GM12878 (cell line): ENCODE data around the gene CAMTA1. TPM values are rescaled to one million over a fixed set of nuclear protein-coding genes. Genes with fewer than 3 reads are reported as not detected.

Experiments
- ATAC-seq: fragments of 200-7000 bp; cut with Tn5 transposase; 3 replicates; pipeline ENCODE4 v1.9.1; 2020; ENCODE audit warnings: mild to moderate bottlenecking, moderate library complexity
- BruUV-seq: library from RNA; stranded (reverse); fragments of 400-500 nt; replicated peaks from 2 replicates; lab custom pipeline; 2021; lab: Mats Ljungman, UMichigan
- CTCF ChIA-PET: fragments of 300-600 bp; sonication (Branson Sonifier 250); formaldehyde crosslinking; extraction: SDS; loops from one replicate; lab custom pipeline; 2021; ENCODE audit warnings: inconsistent platforms; lab: Yijun Ruan, JAX
- POLR2A ChIA-PET: fragments of 350-600 bp; formaldehyde crosslinking; extraction: SDS; loops from one replicate; lab custom pipeline; 2021; ENCODE audit warnings: inconsistent platforms; lab: Charles Lee
- RAD21 ChIA-PET: fragments of 300-600 bp; sonication (Branson Sonifier 250); formaldehyde crosslinking; loops from one replicate; lab custom pipeline; 2023; ENCODE audit warnings: antibody characterized with exemption; ENCODE audit not compliant: unreplicated experiment; lab: Charles Lee
- SMC1A ChIA-PET: fragments of 300-600 bp; sonication (Branson Sonifier 250); formaldehyde crosslinking; loops from one replicate; lab custom pipeline; 2023; ENCODE audit not compliant: unreplicated experiment, uncharacterized antibody; lab: Charles Lee
- DNase-seq: peaks from one replicate; pipeline ENCODE4 v3.0.0-alpha.2; 2011; ENCODE audit warnings: low read depth, low spot score
- FAIRE-seq: peaks from 3 replicates; lab custom pipeline; 2011; peaks lifted over from hg19 to GRCh38; lab: Jason Lieb, UNC
- H2AFZ ChIP-seq: 2 replicates; pipeline ENCODE4 v1.6.0; 2011; ENCODE audit warnings: low read depth, low read length, control low read depth; ENCODE audit not compliant: control insufficient read depth
- H3K27ac ChIP-seq: 2 replicates; pipeline ENCODE4 v1.5.1; 2011; ENCODE audit warnings: control low read depth; ENCODE audit not compliant: control insufficient read depth, insufficient read depth
- H3K27me3 ChIP-seq, 2 experiments: replicated peaks in 1 of 2; 2 replicates each; pipeline versions ENCODE4 v1.6.0 to v1.6.1; 2011; ENCODE audit warnings: low read length in 1 of 2; ENCODE audit not compliant: control insufficient read depth in 2 of 2, insufficient read depth in 2 of 2
- H3K36me3 ChIP-seq, 2 experiments: 2 replicates each; pipeline ENCODE4 v1.5.1; 2011; ENCODE audit warnings: low read length in 1 of 2; ENCODE audit not compliant: control insufficient read depth in 2 of 2, insufficient read depth in 2 of 2
- H3K4me1 ChIP-seq: 2 replicates; pipeline ENCODE4 v1.6.1; 2011; ENCODE audit warnings: mild to moderate bottlenecking, low read length, moderate library complexity, mixed read lengths; ENCODE audit not compliant: control insufficient read depth, insufficient read depth
- H3K4me2 ChIP-seq: 2 replicates; pipeline ENCODE4 v1.6.0; 2011; ENCODE audit warnings: control low read depth; ENCODE audit not compliant: control insufficient read depth, insufficient read depth
- H3K4me3 ChIP-seq: fragments of 200-600 bp; sonication (generic); 2 replicates; pipeline ENCODE4 v1.5.1; 2016
- H3K79me2 ChIP-seq: 2 replicates; pipeline ENCODE4 v1.6.0; 2011; ENCODE audit warnings: low read length; ENCODE audit not compliant: control insufficient read depth, insufficient read depth
- H3K9ac ChIP-seq: 2 replicates; pipeline ENCODE4 v1.8.0; 2011; ENCODE audit warnings: low read length, control low read depth, mixed read lengths; ENCODE audit not compliant: control insufficient read depth, insufficient read depth
- H3K9me3 ChIP-seq: replicated peaks from 3 replicates; pipeline ENCODE4 v1.5.1; 2011; ENCODE audit warnings: mild to moderate bottlenecking, low read length; ENCODE audit not compliant: control insufficient read depth, insufficient read depth
- H4K20me1 ChIP-seq: 2 replicates; pipeline ENCODE4 v1.6.0; 2011; ENCODE audit not compliant: control insufficient read depth, insufficient read depth
- ASH2L ChIP-seq: fragments of 300-600, 200-600 bp; sonication (generic); IDR thresholded peaks from 2 replicates; pipeline ENCODE4 v1.6.1; 2017; ENCODE audit warnings: low read depth, mild to moderate bottlenecking, borderline replicate concordance
- BHLHE40 ChIP-seq, 2 experiments: fragments of 450-650 bp in 1 of 2; IDR thresholded peaks; 2 replicates each; pipeline ENCODE4 v1.6.1; 2011 to 2017; ENCODE audit warnings: low read depth in 2 of 2, borderline replicate concordance in 1 of 2, improper control_type of control experiment in 1 of 2, low read length in 1 of 2, mild to moderate bottlenecking in 1 of 2
- BMI1 ChIP-seq: fragments of 450-650 bp; IDR thresholded peaks from 2 replicates; pipeline ENCODE4 v1.6.1; 2016; ENCODE audit warnings: mild to moderate bottlenecking, moderate library complexity, borderline replicate concordance
- E2F8 ChIP-seq: fragments of 450-650 bp; IDR thresholded peaks from 2 replicates; pipeline ENCODE4 v1.6.1; 2018; ENCODE audit warnings: mild to moderate bottlenecking, low read depth, moderate library complexity; ENCODE audit not compliant: partially characterized antibody
- IRF3 ChIP-seq: fragments of 450-650 bp; IDR thresholded peaks from 2 replicates; pipeline ENCODE4 v1.6.1; 2014; ENCODE audit warnings: mild to moderate bottlenecking
- LARP7 ChIP-seq: fragments of 450-650 bp; IDR thresholded peaks from 2 replicates; pipeline ENCODE4 v1.6.1; 2017; ENCODE audit warnings: mild to moderate bottlenecking
- MYB ChIP-seq: fragments of 150-350 bp; IDR thresholded peaks from 2 replicates; pipeline ENCODE4 v1.6.1; 2014; ENCODE audit warnings: mild to moderate bottlenecking, low read depth, low read length, borderline replicate concordance
- NFYB ChIP-seq: IDR thresholded peaks from 2 replicates; pipeline ENCODE4 v1.6.1; 2011; ENCODE audit warnings: low read depth, mild to moderate bottlenecking, low read length, improper control_type of control experiment, moderate library complexity; ENCODE audit not compliant: insufficient read depth
- NRF1 ChIP-seq: conservative IDR thresholded peaks from 2 replicates; pipeline ENCODE4 v1.6.1; 2011; ENCODE audit warnings: mild to moderate bottlenecking, low read depth, low read length, improper control_type of control experiment
- PAX5 ChIP-seq: IDR thresholded peaks from 2 replicates; pipeline ENCODE4 v1.6.1; 2011; ENCODE audit warnings: low read depth, low read length, borderline replicate concordance
- PBX3 ChIP-seq: IDR thresholded peaks from 2 replicates; pipeline ENCODE4 v1.6.1; 2011; ENCODE audit warnings: mild to moderate bottlenecking, low read depth, low read length, moderate library complexity; ENCODE audit not compliant: insufficient replicate concordance
- POU2F2 ChIP-seq: IDR thresholded peaks from 3 replicates; pipeline ENCODE4 v1.6.1; 2011; ENCODE audit warnings: low read depth, mild to moderate bottlenecking, low read length, borderline replicate concordance
- REST ChIP-seq: IDR thresholded peaks from 2 replicates; pipeline ENCODE4 v1.6.1; 2012; ENCODE audit warnings: mild to moderate bottlenecking, low read depth, low read length
- SIX5 ChIP-seq: IDR thresholded peaks from 2 replicates; pipeline ENCODE4 v1.6.1; 2011; ENCODE audit warnings: mild to moderate bottlenecking, low read depth, low read length, moderate library complexity; ENCODE audit not compliant: severe bottlenecking
- SRF ChIP-seq, 2 experiments: IDR thresholded peaks; 2 replicates each; pipeline ENCODE4 v1.6.1; 2011; ENCODE audit warnings: low read depth in 2 of 2, low read length in 2 of 2, mild to moderate bottlenecking in 1 of 2, moderate library complexity in 1 of 2
- TCF12 ChIP-seq: IDR thresholded peaks from 2 replicates; pipeline ENCODE4 v1.6.1; 2011; ENCODE audit warnings: low read depth, mild to moderate bottlenecking, low read length
- ZNF384 ChIP-seq: IDR thresholded peaks from 2 replicates; pipeline ENCODE4 v1.6.1; 2012; ENCODE audit warnings: low read depth, mild to moderate bottlenecking, low read length, improper control_type of control experiment, borderline replicate concordance
- WGBS: methylation state at CpG from one replicate; pipeline ENCODE4 v1.1.6; 2016; ENCODE audit warnings: low lambda C conversion rate; ENCODE audit not compliant: insufficient replicate concordance, insufficient coverage; ENCODE audit errors: missing lambda C conversion rate; 5-methylcytosine and 5-hydroxymethylcytosine counted together
- in situ Hi-C: fragments of 300-500 bp; cut with MboI; formaldehyde crosslinking; loops from 9 replicates; pipeline ENCODE4 v1.14.3; 2018; ENCODE audit warnings: mixed read lengths
- intact Hi-C: fragments of 100-400 bp; cut with micrococcal nuclease; formaldehyde crosslinking; loops from one replicate; pipeline ENCODE4 v1.14.2; 2022; ENCODE audit not compliant: unreplicated experiment
- polyA plus RNA-seq, 11 experiments: library from polyadenylated mRNA; depleted of rRNA in 4 of 11; unstranded in 6 of 11; stranded (reverse) in 5 of 11; fragments of >200 nt; fragmentation: Nextera tagmentation in 4 of 11; fragmentation: Illumina TruSeq in 1 of 11; extraction: Ambion mirVana in 4 of 11; extraction: Trizol in 1 of 11; gene quantifications; 1 replicate in 1 of 11; 2 replicates in 10 of 11; pipeline versions ENCODE4 v1.2.1 to v1.2.3, GENCODE V29; 2011 to 2016; ENCODE audit warnings: inconsistent platforms in 2 of 11, missing spikeins in 2 of 11, low read depth in 1 of 11
- total RNA-seq, 4 experiments: library from RNA; depleted of rRNA in 3 of 4; stranded (reverse); fragments of >200 nt in 3 of 4; fragmentation: Illumina TruSeq in 1 of 4; extraction: Trizol in 1 of 4; gene quantifications; 2 replicates each; pipeline versions ENCODE4 v1.2.1 to v1.2.3, GENCODE V29; 2013 to 2021

The CAMTA1 gene
- total and polyA plus RNA-seq, 10 of the 15 experiments (the other 5 are each of a cell fraction or from before 2014, with no cell fraction given): 37.7 to 148 (median 76.4) TPM

GRCh38 chr1:7541629-7542028, 756.4 kb downstream of the CAMTA1 start:
- no TSS peak for BruUV-seq
- ChIA-PET POLR2A (no interaction called here), CTCF (no interaction called here), SMC1A (no interaction called here), RAD21 (no interaction called here)
- Histone ChIP-seq H2AFZ (no peak overlapping the region), H3K36me3 (no peaks in the 10 kb centered on the region), H4K20me1 (no peaks in the 10 kb centered on the region), H3K9me3 (no peaks in the 10 kb centered on the region), H3K79me2 (no peaks in the 10 kb centered on the region), H3K4me2 (no peak overlapping the region), H3K27me3 (no peaks in the 10 kb centered on the region), H3K4me3 (no peak overlapping the region), H3K4me1 (no peaks in the 10 kb centered on the region), H3K9ac (no peak overlapping the region), H3K27ac (no peak overlapping the region)
- in situ Hi-C loops: no loop called here
- ATAC-seq (no peak), DNase-seq (no peak), FAIRE-seq (no peak)
- intact Hi-C loops: no loop called here
- WGBS: 45% methylated on average over 11 of the region's 11 CpGs
- TF ChIP-seq PAX5 (no peak), ZNF384 (no peak), SIX5 (no peak), NRF1 (no peak), TCF12 (no peak), PBX3 (no peak), IRF3 (no peak), REST (no peak), E2F8 (no peak), ASH2L (no peak), BMI1 (no peak), MYB (no peak), POU2F2 (no peak), NFYB (no peak), BHLHE40 (IDR thresholded peaks at IDR 0.05; ENCODE audit: borderline replicate concordance in 1 of 2, low read depth in 2 of 2, low read length in 1 of 2) (no peak), LARP7 (no peak), SRF (IDR thresholded peaks at IDR 0.05; ENCODE audit: low read depth in 2 of 2, low read length in 2 of 2) (no peak)
